ENCODE measurements around the gene LMO7.

DNA sequence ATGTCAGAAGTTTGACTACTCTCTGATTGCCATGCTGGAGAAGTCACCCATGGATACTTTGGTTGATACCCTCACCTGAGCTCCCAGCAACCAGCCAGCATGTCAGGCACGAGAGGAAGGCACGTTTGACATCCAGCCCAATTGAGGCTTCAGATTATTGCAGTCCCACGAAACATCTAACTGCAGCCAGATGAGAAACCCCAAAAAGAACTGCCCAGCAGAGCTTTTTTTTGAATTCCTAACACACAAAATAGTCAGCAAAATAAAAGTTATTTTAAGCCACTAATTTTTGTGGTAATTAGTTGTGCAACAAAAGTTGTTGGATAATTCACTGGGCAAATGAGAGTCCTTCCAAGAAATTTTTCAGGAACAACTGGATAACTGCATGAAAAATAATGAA lies 259.0 kb downstream of the LMO7 start:
- TF ChIP-seq, protein P1, sequence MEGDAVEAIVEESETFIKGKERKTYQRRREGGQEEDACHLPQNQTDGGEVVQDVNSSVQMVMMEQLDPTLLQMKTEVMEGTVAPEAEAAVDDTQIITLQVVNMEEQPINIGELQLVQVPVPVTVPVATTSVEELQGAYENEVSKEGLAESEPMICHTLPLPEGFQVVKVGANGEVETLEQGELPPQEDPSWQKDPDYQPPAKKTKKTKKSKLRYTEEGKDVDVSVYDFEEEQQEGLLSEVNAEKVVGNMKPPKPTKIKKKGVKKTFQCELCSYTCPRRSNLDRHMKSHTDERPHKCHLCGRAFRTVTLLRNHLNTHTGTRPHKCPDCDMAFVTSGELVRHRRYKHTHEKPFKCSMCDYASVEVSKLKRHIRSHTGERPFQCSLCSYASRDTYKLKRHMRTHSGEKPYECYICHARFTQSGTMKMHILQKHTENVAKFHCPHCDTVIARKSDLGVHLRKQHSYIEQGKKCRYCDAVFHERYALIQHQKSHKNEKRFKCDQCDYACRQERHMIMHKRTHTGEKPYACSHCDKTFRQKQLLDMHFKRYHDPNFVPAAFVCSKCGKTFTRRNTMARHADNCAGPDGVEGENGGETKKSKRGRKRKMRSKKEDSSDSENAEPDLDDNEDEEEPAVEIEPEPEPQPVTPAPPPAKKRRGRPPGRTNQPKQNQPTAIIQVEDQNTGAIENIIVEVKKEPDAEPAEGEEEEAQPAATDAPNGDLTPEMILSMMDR (conservative IDR thresholded peaks at IDR 0.05; ENCODE audit: low read length), result no peak
- TF ChIP-seq EZH2phosphoT487 (IDR thresholded peaks at IDR 0.05; ENCODE audit: borderline replicate concordance, low read depth, low read length), result no peak

Data from OCI-LY7 (cell line).